IMR-90 (cell line): ENCODE measurements around the gene NABP1. TPM values are rescaled to one million over a fixed set of nuclear protein-coding genes. Genes with fewer than 3 reads are reported as not detected.

Experiments used
- ATAC-seq: fragments of 200-7000 bp; cut with Tn5 transposase; 2 replicates; pipeline ENCODE4 v1.9.1; 2020; ENCODE audit warnings: low read depth, mild to moderate bottlenecking, moderate library complexity
- BruUV-seq: library from RNA; stranded (reverse); fragments of 400-500 nt; replicated peaks from 2 replicates; lab custom pipeline; 2021; lab: Mats Ljungman, UMichigan
- CTCF ChIA-PET: fragments of 300-600 bp; formaldehyde crosslinking; extraction: SDS; loops from one replicate; lab custom pipeline; 2021; ENCODE audit warnings: antibody characterized with exemption; lab: Yijun Ruan, JAX
- POLR2A ChIA-PET: fragments of 300-600 bp; sonication (Branson Sonifier 250); formaldehyde crosslinking; loops from one replicate; lab custom pipeline; 2022; ENCODE audit warnings: antibody characterized with exemption; ENCODE audit not compliant: unreplicated experiment; lab: Charles Lee
- DNase-seq: peaks from one replicate; pipeline ENCODE4 v3.0.0; 2013
- H2AFZ ChIP-seq: replicated peaks from 2 replicates; pipeline ENCODE3; 2013; ENCODE audit warnings: low read length, mild to moderate bottlenecking; ENCODE audit not compliant: poor library complexity
- H2AK5ac ChIP-seq: 2 replicates; pipeline ENCODE4 v1.6.1; 2013; ENCODE audit warnings: low read depth, low read length, inconsistent platforms
- H2AK9ac ChIP-seq: replicated peaks from 2 replicates; pipeline ENCODE3; 2013; ENCODE audit warnings: mild to moderate bottlenecking, low read depth, low read length, moderate library complexity; ENCODE audit not compliant: poor library complexity
- H2BK120ac ChIP-seq: 2 replicates; pipeline ENCODE4 v1.6.1; 2013; ENCODE audit warnings: low read depth, low read length, inconsistent platforms
- H2BK15ac ChIP-seq: 3 replicates; pipeline ENCODE4 v1.6.1; 2013; ENCODE audit warnings: low read depth, low read length, inconsistent platforms
- H2BK20ac ChIP-seq: 2 replicates; pipeline ENCODE4 v1.6.1; 2013; ENCODE audit warnings: low read depth, mild to moderate bottlenecking, inconsistent platforms, low read length, moderate library complexity
- H2BK5ac ChIP-seq: 2 replicates; pipeline ENCODE4 v1.6.1; 2013; ENCODE audit warnings: mild to moderate bottlenecking, low read depth, low read length, inconsistent platforms; ENCODE audit not compliant: poor library complexity, severe bottlenecking
- H3K14ac ChIP-seq: replicated peaks from 2 replicates; pipeline ENCODE4 v1.6.1; 2013; ENCODE audit warnings: low read depth, low read length, inconsistent platforms
- H3K18ac ChIP-seq: 2 replicates; pipeline ENCODE4 v1.6.1; 2013; ENCODE audit warnings: low read depth, low read length, control low read depth
- H3K23ac ChIP-seq: 2 replicates; pipeline ENCODE4 v1.6.1; 2013; ENCODE audit warnings: low read depth, low read length, inconsistent platforms
- H3K27ac ChIP-seq: 2 replicates; pipeline ENCODE4 v1.5.1; 2013; ENCODE audit warnings: mild to moderate bottlenecking, control low read depth, low read length; ENCODE audit not compliant: insufficient read depth
- H3K27me3 ChIP-seq: 2 replicates; pipeline ENCODE4 v1.6.1; 2013; ENCODE audit warnings: low read length; ENCODE audit not compliant: control insufficient read depth, insufficient read depth
- H3K36me3 ChIP-seq: 2 replicates; pipeline ENCODE4 v1.6.1; 2013; ENCODE audit warnings: low read length, mixed read lengths; ENCODE audit not compliant: control insufficient read depth, insufficient read depth
- H3K4ac ChIP-seq: 2 replicates; pipeline ENCODE4 v1.6.1; 2013; ENCODE audit warnings: low read depth, low read length, inconsistent platforms
- H3K4me1 ChIP-seq: 2 replicates; pipeline ENCODE4 v1.6.1; 2013; ENCODE audit warnings: low read length, mixed read lengths; ENCODE audit not compliant: control insufficient read depth, insufficient read depth
- H3K4me2 ChIP-seq: 2 replicates; pipeline ENCODE4 v1.6.1; 2013; ENCODE audit warnings: low read depth, mild to moderate bottlenecking, control low read depth, low read length, moderate library complexity
- H3K4me3 ChIP-seq: 2 replicates; pipeline ENCODE4 v1.5.1; 2013; ENCODE audit warnings: low read depth, mild to moderate bottlenecking, control low read depth, low read length, moderate library complexity; ENCODE audit not compliant: insufficient read depth
- H3K56ac ChIP-seq: 2 replicates; pipeline ENCODE4 v1.6.1; 2013; ENCODE audit warnings: low read length, inconsistent platforms; ENCODE audit not compliant: insufficient read depth; ENCODE audit errors: extremely low read depth
- H3K79me1 ChIP-seq, 2 experiments: 2 replicates each; pipeline ENCODE4 v1.6.1; 2013; ENCODE audit warnings: low read length in 2 of 2, inconsistent platforms in 1 of 2, low read depth in 1 of 2
- H3K9ac ChIP-seq: 2 replicates; pipeline ENCODE4 v1.6.1; 2013; ENCODE audit warnings: low read depth, low read length, control low read depth
- H3K9me1 ChIP-seq: 2 replicates; pipeline ENCODE4 v1.6.1; 2013; ENCODE audit warnings: low read length, inconsistent platforms; ENCODE audit not compliant: insufficient read depth
- H3K9me3 ChIP-seq: 2 replicates; pipeline ENCODE4 v1.6.1; 2013; ENCODE audit warnings: low read length; ENCODE audit not compliant: control insufficient read depth, insufficient read depth
- H4K20me1 ChIP-seq: 2 replicates; pipeline ENCODE4 v1.6.1; 2013; ENCODE audit warnings: low read length, inconsistent platforms; ENCODE audit not compliant: insufficient read depth
- H4K5ac ChIP-seq: 2 replicates; pipeline ENCODE4 v1.6.1; 2013; ENCODE audit warnings: mild to moderate bottlenecking, low read depth, low read length, control low read depth
- H4K8ac ChIP-seq, 2 experiments: 2 replicates each; pipeline ENCODE4 v1.6.1; 2013; ENCODE audit warnings: low read depth in 2 of 2, low read length in 2 of 2, control low read depth in 1 of 2, inconsistent platforms in 1 of 2
- H4K91ac ChIP-seq: 2 replicates; pipeline ENCODE4 v1.6.1; 2013; ENCODE audit warnings: low read depth, low read length, inconsistent platforms; ENCODE audit not compliant: insufficient read depth
- CEBPB ChIP-seq: IDR thresholded peaks from 2 replicates; pipeline ENCODE4 v1.6.1; 2012; ENCODE audit warnings: low read depth, low read length, improper control_type of control experiment
- CTCF ChIP-seq: conservative IDR thresholded peaks from 2 replicates; pipeline ENCODE4 v1.5.1; 2012; ENCODE audit warnings: mild to moderate bottlenecking, low read depth, low read length, improper control_type of control experiment
- FOS ChIP-seq: fragments of 150-350 bp; IDR thresholded peaks from 2 replicates; pipeline ENCODE4 v1.6.1; 2016; ENCODE audit warnings: low read depth, low read length
- dilution Hi-C: fragments of 300-500 bp; cut with HindIII; formaldehyde crosslinking; loops from one replicate; pipeline ENCODE4 v1.14.3; 2018; ENCODE audit warnings: low sequenced_read_pairs; ENCODE audit not compliant: unreplicated experiment
- in situ Hi-C: fragments of 300-500 bp; cut with MboI; formaldehyde crosslinking; loops from 3 replicates; pipeline ENCODE4 v1.14.3; 2019; ENCODE audit warnings: low sequenced_read_pairs, inconsistent platforms, mixed read lengths
- intact Hi-C: fragments of 100-400 bp; cut with micrococcal nuclease; formaldehyde crosslinking; loops from 2 replicates; pipeline ENCODE4 v1.10.0; 2022
- polyA plus RNA-seq, 3 experiments: library from polyadenylated mRNA; depleted of rRNA; stranded (reverse); fragments of >200 nt; gene quantifications; 2 replicates each; pipeline ENCODE4 v1.2.3, GENCODE V29; 2012; ENCODE audit warnings: low replicate concordance in 1 of 3
- total RNA-seq: library from RNA; depleted of rRNA; stranded (reverse); fragments of >200 nt; gene quantifications from 2 replicates; pipeline ENCODE4 v1.2.3, GENCODE V29; 2012

NABP1 gene
- total and polyA plus RNA-seq, 2 of the 4 experiments (the other 2 are of a cell fraction): 57.7 to 73.3 TPM

GRCh38 chr2:191653667-191654391 lies 24.1 kb upstream of the NABP1 start (continued):
- TF ChIP-seq CTCF (no peak), FOS (no peak)

- CTCF ChIA-PET: interaction anchor here (1.0 kb wide), 1 partner anchor 26 kb away, joined by 3 read pairs; no protein-coding TSS in a partner anchor
- H2BK15ac ChIP-seq: peak overlapping the region; percentile 86; the same call in 2 of the 3 replicates
- H2BK20ac ChIP-seq: peak overlapping the region; percentile 79
- peaks cover 6% of the 10 kb centered on the region for H3K9me1 ChIP-seq
- peaks cover 12% of the 10 kb centered on the region for H3K4me1 ChIP-seq
- H3K18ac ChIP-seq: peak overlapping the region; percentile 94
- no peak overlapping the region for H2AFZ ChIP-seq
- no peak overlapping the region for H3K9ac ChIP-seq
- peak; percentile 41 for ATAC-seq
- no peak overlapping the region for H2AK9ac ChIP-seq
- no peaks in the 10 kb centered on the region for H3K79me1 ChIP-seq
- peak overlapping the region; percentile 42; the same call in 1 of the 2 replicates for H3K4ac ChIP-seq
- H3K27ac ChIP-seq: peak overlapping the region; percentile 37; the same call in 1 of the 2 replicates
- no peaks in the 10 kb centered on the region for H3K27me3 ChIP-seq
- BruUV-seq: no TSS peak
- TF ChIP-seq CEBPB (peak; percentile 98), CTCF (no peak), FOS (peak; percentile 8; the same call in 1 of the 2 replicates)
- H3K23ac ChIP-seq: no peak overlapping the region
- in situ Hi-C loops: no loop called here
- H2BK5ac ChIP-seq: peak overlapping the region; percentile 84
- peak overlapping the region; percentile 43; the same call in 1 of the 2 replicates for H4K91ac ChIP-seq
- H4K20me1 ChIP-seq: no peaks in the 10 kb centered on the region
- dilution Hi-C loops: no loop called here
- no peaks in the 10 kb centered on the region for H3K36me3 ChIP-seq
- H3K4me3 ChIP-seq: no peak overlapping the region
- H3K56ac ChIP-seq: no peak overlapping the region
- H3K14ac ChIP-seq: peak overlapping the region; percentile 67; the same call in 1 of the 2 replicates
- peak; percentile 86 for DNase-seq
- POLR2A ChIA-PET: interaction anchor here (1.0 kb wide), 1 partner anchor 35 kb away, joined by 3 read pairs; no protein-coding TSS in a partner anchor
- no peaks in the 10 kb centered on the region for H3K9me3 ChIP-seq
- intact Hi-C loops: no loop called here
- peak overlapping the region in 1 of 2 experiments; percentile 48; a peak in 2 of 4 replicates for H4K8ac ChIP-seq
- H2AK5ac ChIP-seq: peak overlapping the region; percentile 59; the same call in 1 of the 2 replicates
- H4K5ac ChIP-seq: peak overlapping the region; percentile 75
- no peak overlapping the region for H3K4me2 ChIP-seq
- H2BK120ac ChIP-seq: peak overlapping the region; percentile 64
Measured at GRCh38 chr2:191656391-191656790, 21.5 kb upstream of the NABP1 start.
